Activated CD4-positive, CD25-positive, alpha-beta regulatory T cell (primary cell): ENCODE measurements around the gene EFCAB6.

ENCODE experiments used
- DNase-seq, 4 experiments: peaks; one replicate each; lab custom pipeline; 2025; lab: John Stamatoyannopoulos, UW

EFCAB6 gene

GRCh38 chr22:43749473-43749872 lies 62.6 kb downstream of the EFCAB6 start:
- no peak for DNase-seq

- no peak for DNase-seq
Measured at GRCh38 chr22:43747877-43748276, 64.2 kb downstream of the EFCAB6 start.

- DNase-seq = no peak
Measured at GRCh38 chr22:43747058-43747457, 65.0 kb downstream of the EFCAB6 start.

- DNase-seq = no peak
Measured at GRCh38 chr22:43745783-43746356, 66.2 kb downstream of the EFCAB6 start.

GRCh38 chr22:43745411-43745770 lies 66.7 kb downstream of the EFCAB6 start:
- DNase-seq = no peak

- DNase-seq = no peak
Measured at GRCh38 chr22:43744700-43745410, 67.2 kb downstream of the EFCAB6 start.

GRCh38 chr22:43743929-43744643 lies 68.0 kb downstream of the EFCAB6 start:
- no peak for DNase-seq

- no peak for DNase-seq
Measured at GRCh38 chr22:43743131-43743530, 69.0 kb downstream of the EFCAB6 start.

- DNase-seq = no peak
Measured at GRCh38 chr22:43742154-43742950, 69.8 kb downstream of the EFCAB6 start.

GRCh38 chr22:43740587-43741270 lies 71.4 kb downstream of the EFCAB6 start:
- no peak for DNase-seq

GRCh38 chr22:43739851-43740379 lies 72.2 kb downstream of the EFCAB6 start:
- DNase-seq = no peak

GRCh38 chr22:43737150-43737828 lies 74.8 kb downstream of the EFCAB6 start:
- DNase-seq = no peak

GRCh38 chr22:43736651-43737050 lies 75.5 kb downstream of the EFCAB6 start:
- DNase-seq = no peak

- no peak for DNase-seq
Measured at GRCh38 chr22:43734370-43735150, 77.5 kb downstream of the EFCAB6 start.

- DNase-seq = no peak
Measured at GRCh38 chr22:43733138-43733537, 79.0 kb downstream of the EFCAB6 start.

- no peak for DNase-seq
Measured at GRCh38 chr22:43731988-43732387, 80.1 kb downstream of the EFCAB6 start.

- DNase-seq = no peak
Measured at GRCh38 chr22:43726964-43727543, 85.1 kb downstream of the EFCAB6 start.

GRCh38 chr22:43726322-43726721 lies 85.8 kb downstream of the EFCAB6 start:
- DNase-seq = no peak

- no peak for DNase-seq
Measured at GRCh38 chr22:43723816-43724215, 88.3 kb downstream of the EFCAB6 start.

- no peak for DNase-seq
Measured at GRCh38 chr22:43722444-43722843, 89.7 kb downstream of the EFCAB6 start.
